OCI-LY1 (cell line): ENCODE results near the gene MRGPRD.

ENCODE experiments used
- CTCF ChIP-seq: fragments of 200-600 bp; sonication (generic), shearing (Covaris generic); IDR thresholded peaks from 2 replicates; pipeline ENCODE4 v1.5.1; 2017; ENCODE audit warnings: mild to moderate bottlenecking, antibody characterized with exemption, low read length, moderate library complexity, mixed read lengths
- EZH2 ChIP-seq: fragments of 200-600 bp; sonication (generic), shearing (Covaris generic); IDR thresholded peaks from 2 replicates; pipeline ENCODE4 v1.8.0; 2017; ENCODE audit warnings: borderline replicate concordance, mixed run types, mild to moderate bottlenecking, antibody characterized with exemption, low read length, moderate library complexity, mixed read lengths

GRCh38 chr11:68963779-68964178, 17.0 kb downstream of the MRGPRD start:
- TF ChIP-seq EZH2 = no peak
- no peak for TF ChIP-seq CTCF
